ENCODE results near the gene RSRP1. TPM values are rescaled to one million over a fixed set of nuclear protein-coding genes. Genes with fewer than 3 reads are reported as not detected.
"Not testable (repeated sequence)": the region's sequence is repeated elsewhere in the genome, so short reads cannot be mapped to it uniquely, and the experiment has no call there.

RSRP1 gene
- 10 to 100 TPM; 23.5 to 27.7 TPM for total RNA-seq

GRCh38 chr1:25247024-25247828, at the start of gene RSRP1:
TSS of gene RSRP1 (minus strand) at chr1:25247454. CDS start at chr1:25246963, 491 bp downstream.
- Histone ChIP-seq H3K4me1 (peaks cover 6 to 24% of the 10 kb centered on the region in 2 donors), H3K27me3 (no peaks in the 10 kb centered on the region), H3K4me3 (peak within 1 kb of the TSS; percentile 82 to 95), H3K36me3 (peaks cover 39% of the 10 kb centered on the region), H3K27ac (peak within 1 kb of the TSS; percentile 99 to 100), H3K9me3 (no peaks in the 10 kb centered on the region)
- TF ChIP-seq, protein P1, sequence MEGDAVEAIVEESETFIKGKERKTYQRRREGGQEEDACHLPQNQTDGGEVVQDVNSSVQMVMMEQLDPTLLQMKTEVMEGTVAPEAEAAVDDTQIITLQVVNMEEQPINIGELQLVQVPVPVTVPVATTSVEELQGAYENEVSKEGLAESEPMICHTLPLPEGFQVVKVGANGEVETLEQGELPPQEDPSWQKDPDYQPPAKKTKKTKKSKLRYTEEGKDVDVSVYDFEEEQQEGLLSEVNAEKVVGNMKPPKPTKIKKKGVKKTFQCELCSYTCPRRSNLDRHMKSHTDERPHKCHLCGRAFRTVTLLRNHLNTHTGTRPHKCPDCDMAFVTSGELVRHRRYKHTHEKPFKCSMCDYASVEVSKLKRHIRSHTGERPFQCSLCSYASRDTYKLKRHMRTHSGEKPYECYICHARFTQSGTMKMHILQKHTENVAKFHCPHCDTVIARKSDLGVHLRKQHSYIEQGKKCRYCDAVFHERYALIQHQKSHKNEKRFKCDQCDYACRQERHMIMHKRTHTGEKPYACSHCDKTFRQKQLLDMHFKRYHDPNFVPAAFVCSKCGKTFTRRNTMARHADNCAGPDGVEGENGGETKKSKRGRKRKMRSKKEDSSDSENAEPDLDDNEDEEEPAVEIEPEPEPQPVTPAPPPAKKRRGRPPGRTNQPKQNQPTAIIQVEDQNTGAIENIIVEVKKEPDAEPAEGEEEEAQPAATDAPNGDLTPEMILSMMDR (IDR thresholded peaks at IDR 0.05), result no peak
- peak; percentile 100 for DNase-seq (ENCODE audit: low spot score)

DNA sequence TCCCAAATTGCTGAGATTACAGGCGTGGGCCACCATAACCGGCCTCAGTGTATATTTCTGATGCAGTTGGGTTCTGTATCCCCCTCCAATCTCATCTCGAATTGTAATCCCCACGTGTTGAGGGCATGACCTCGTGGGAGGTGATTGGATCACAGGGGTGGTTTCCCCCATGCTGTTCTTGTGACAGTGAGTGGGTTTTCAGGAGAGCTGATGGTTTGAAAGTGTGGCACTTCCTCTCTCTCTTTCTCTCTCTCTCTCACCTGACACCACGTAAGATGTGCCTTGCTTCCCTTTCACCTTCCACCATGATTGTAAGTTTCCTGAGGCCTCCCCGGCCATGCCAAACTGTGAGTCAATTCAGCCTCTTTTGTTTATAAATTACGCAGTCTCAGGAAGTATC, 49.2 kb upstream of the RSRP1 start:
- DNase-seq (ENCODE audit: low spot score); H3K9me3 ChIP-seq; H3K4me3 ChIP-seq; H3K4me1 ChIP-seq; H3K27ac ChIP-seq; H3K27me3 ChIP-seq; H3K36me3 ChIP-seq: not testable (repeated sequence)

DNA sequence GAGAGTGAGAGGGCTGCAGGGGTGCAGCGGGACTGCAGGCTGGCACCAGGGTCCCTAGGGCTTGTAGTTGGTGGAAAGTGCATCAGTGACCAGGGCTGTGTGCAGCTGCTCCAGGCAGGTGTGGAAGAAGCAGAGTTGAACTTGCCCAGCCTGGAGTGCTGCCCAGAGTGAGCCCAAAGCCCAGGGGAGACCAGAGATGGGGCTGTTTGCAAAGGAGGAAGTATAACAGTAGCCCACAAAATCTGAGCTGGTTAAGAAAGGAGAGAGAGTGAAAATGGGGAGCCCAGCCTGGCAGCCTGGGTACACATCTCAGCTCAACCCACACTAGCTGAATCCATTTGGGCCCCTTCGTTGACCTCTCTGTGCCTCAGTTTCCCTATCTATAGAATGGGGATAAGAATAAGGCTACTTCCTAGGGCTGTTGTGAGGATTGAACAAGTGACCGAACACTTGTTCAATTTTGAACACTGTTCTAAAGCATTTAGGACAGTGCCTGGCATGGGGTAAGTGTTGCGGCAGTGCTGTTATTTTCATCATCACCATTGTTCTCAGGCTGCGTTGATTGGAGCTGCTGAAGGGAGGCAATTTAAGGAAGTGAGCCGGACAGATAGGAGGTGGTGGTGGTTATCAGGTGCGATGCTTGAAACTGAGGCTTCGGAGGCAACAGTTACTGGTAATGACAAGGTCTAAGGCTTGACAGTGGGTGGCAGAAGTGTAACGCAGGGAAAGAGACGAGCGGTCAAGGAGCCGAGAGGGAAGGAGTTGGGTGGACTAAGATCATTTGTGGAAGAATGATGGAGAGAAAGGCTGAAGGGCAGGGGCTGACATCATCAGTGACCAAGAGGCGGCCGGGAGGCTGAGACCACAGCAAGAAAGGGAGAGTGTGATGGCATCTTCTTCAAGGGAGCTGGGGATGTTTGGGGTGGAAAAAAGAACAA, 47.9 kb upstream of the RSRP1 start:
- not testable (repeated sequence) for H3K4me3 ChIP-seq; DNase-seq (ENCODE audit: low spot score); H3K36me3 ChIP-seq; H3K9me3 ChIP-seq; H3K27me3 ChIP-seq; H3K4me1 ChIP-seq; H3K27ac ChIP-seq

DNA sequence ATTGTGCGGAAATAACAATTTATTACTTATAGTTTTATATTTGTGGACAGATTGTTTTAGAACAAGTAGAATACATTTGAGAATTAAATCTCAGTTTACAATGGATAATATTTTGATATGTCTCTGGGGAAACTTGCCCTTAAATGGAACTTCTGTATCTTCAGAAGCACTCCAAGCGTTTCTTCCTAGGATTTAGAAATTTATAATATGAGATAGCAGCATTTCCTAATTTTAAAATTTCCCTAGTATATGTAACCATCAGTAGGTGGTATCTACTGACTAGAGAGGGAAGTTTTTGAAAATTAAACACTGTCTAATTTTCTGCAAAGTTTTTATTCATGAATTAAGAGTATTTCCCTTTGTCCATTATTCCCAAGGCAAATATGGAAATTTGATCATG, 46.2 kb upstream of the RSRP1 start:
- H3K4me3 ChIP-seq; H3K27me3 ChIP-seq; H3K4me1 ChIP-seq; H3K27ac ChIP-seq; H3K9me3 ChIP-seq; H3K36me3 ChIP-seq; DNase-seq (ENCODE audit: low spot score): not testable (repeated sequence)

DNA sequence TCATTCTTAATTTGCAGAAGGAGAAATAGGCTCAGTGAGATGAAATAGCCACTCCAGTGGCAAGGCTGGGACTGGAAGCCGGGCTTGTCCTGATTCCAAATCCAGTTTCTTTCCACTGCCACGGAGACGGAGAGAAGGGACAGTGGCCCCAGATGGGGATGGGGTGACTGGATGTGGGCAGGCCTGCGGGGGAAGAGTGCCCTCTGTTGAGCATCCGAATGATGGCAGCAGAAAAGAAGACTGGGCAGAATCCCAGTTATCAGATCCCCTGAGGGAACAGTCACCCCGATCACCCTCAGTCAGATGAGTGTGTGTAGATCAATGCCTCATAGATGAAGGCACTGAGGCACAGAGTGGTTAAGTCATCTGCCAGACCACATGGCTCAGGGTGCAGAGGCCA, 42.8 kb upstream of the RSRP1 start:
- H3K27ac ChIP-seq; H3K9me3 ChIP-seq; H3K4me3 ChIP-seq; H3K36me3 ChIP-seq; H3K27me3 ChIP-seq; H3K4me1 ChIP-seq; DNase-seq (ENCODE audit: low spot score): not testable (repeated sequence)

DNA sequence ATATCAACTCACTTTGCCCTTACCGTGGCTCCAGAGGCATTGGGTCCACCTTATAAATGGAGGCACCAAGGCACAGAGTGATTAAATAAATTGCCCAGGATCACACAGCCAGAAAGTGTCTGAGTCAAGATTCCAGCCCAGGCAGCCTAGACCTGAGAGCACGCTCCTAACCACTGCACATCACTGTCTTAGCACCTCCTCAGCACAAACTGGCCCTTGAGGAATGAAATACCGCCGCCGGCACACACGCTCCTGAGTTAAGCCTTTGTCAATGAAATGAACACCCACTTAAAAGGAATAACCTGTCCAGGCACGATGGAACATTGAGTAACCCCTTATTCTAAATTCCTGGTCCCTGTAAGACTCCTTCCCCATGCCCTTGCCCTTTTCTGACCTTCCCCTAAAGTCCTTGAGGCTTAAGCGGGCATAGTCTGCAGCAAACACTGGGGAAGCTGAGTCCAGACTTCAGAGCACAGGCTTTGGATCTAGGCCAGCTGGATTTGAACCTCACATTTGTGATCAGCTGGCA, 41.4 kb upstream of the RSRP1 start:
- not testable (repeated sequence) for DNase-seq (ENCODE audit: low spot score); H3K36me3 ChIP-seq

DNA sequence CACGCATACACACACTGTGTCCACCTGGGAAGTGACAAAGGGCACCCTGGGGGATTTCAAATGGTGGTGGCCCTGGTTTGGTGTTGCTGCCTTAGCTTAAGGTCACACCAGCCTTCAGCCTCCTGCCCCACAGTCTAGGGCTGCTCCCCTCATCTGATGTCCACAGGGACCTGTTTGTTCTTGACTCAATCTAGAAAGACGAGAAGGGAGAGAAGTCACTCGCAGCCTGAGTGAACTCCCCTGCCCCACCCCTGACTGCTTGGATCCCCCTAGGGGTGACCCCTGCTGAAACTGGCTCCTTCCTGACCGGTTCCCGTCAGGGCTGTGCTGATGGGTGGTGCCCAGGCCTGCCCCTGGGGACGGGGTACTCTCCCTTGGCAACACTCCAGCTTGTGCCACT, 39.9 kb upstream of the RSRP1 start:
- H3K27ac ChIP-seq; DNase-seq (ENCODE audit: low spot score); H3K27me3 ChIP-seq; H3K36me3 ChIP-seq; H3K9me3 ChIP-seq; H3K4me1 ChIP-seq; H3K4me3 ChIP-seq: not testable (repeated sequence)

More for the DNA sequence above, 41.4 kb upstream of the RSRP1 start:
- not testable (repeated sequence) for H3K9me3 ChIP-seq, H3K27ac ChIP-seq, H3K4me3 ChIP-seq, H3K27me3 ChIP-seq, H3K4me1 ChIP-seq

GRCh38 chr1:25285862-25286261, 38.6 kb upstream of the RSRP1 start:
- not testable (repeated sequence) for H3K9me3 ChIP-seq; H3K4me1 ChIP-seq; DNase-seq (ENCODE audit: low spot score); H3K36me3 ChIP-seq; H3K27me3 ChIP-seq; H3K4me3 ChIP-seq; H3K27ac ChIP-seq

GRCh38 chr1:25279693-25280111, 32.4 kb upstream of the RSRP1 start:
- not testable (repeated sequence) for H3K4me3 ChIP-seq; H3K27ac ChIP-seq; H3K36me3 ChIP-seq; H3K4me1 ChIP-seq; H3K27me3 ChIP-seq; H3K9me3 ChIP-seq; DNase-seq (ENCODE audit: low spot score)

DNA sequence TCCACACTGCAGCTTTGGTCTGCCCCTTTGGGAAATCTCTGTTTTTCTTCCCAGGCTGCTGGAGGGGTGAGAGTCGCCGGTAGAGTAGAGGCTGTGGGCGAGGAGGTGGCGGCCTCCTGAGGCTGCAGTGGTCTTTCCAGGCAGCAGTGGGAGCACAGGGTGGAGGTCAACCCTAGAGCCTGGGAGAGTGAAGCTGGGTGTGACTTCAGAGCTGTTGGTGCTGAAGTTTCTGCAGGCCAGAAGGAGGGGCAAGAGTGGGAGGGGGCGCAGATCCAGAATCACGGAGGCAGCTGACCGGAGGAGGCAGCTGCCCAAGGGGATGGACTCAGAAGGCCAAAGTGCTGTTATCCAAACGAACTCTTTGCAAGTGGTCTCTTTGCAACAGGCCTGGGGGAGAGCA, 31.5 kb upstream of the RSRP1 start:
- not testable (repeated sequence) for H3K9me3 ChIP-seq; H3K27me3 ChIP-seq; H3K4me3 ChIP-seq; H3K4me1 ChIP-seq; H3K36me3 ChIP-seq; H3K27ac ChIP-seq; DNase-seq (ENCODE audit: low spot score)

DNA sequence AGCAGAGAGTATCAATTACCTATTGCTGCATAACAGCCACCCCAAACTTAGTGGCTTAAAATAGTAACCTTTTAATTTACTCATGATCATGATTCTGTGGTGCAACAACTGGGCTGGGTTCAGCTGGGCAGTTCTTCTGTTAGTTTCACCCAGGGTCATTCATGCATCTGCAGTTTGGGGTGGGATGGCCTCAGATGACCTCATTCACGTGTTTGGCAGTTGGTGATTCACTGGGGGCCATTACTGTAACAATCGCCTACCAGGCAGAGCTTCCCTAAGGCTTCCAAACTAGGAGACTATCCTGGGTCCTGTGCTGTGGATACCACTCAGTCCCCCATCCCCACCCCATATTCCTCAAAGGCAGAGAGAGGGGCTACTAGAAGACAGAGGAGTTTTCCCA, 31.1 kb upstream of the RSRP1 start:
- H3K4me1 ChIP-seq; H3K9me3 ChIP-seq; H3K27me3 ChIP-seq; DNase-seq (ENCODE audit: low spot score); H3K36me3 ChIP-seq; H3K4me3 ChIP-seq; H3K27ac ChIP-seq: not testable (repeated sequence)

DNA sequence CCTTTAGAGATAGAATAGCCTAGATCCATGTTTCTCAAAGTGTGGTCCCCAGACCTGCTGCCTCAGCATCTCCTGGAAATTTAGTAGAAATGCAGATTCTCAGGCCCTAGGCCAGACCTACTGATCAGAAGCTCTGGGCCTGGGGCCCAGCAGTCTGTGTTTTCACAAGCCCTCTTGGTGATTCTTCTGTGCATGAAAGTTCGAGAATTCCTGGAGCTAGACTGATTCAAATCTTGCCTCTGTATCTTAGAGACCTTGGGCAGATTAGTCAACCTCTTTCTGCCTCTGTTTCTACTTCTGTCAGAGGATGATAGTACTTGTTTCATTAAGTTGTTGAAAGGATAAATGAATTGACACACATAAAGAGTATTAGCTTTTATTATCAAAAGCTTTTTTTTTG, 30.0 kb upstream of the RSRP1 start:
- not testable (repeated sequence) for H3K4me3 ChIP-seq; H3K27me3 ChIP-seq; H3K27ac ChIP-seq; DNase-seq (ENCODE audit: low spot score); H3K9me3 ChIP-seq; H3K36me3 ChIP-seq; H3K4me1 ChIP-seq

GRCh38 chr1:25275648-25276047, 28.4 kb upstream of the RSRP1 start:
- not testable (repeated sequence) for H3K27ac ChIP-seq; H3K4me3 ChIP-seq; H3K36me3 ChIP-seq; H3K4me1 ChIP-seq; DNase-seq (ENCODE audit: low spot score); H3K27me3 ChIP-seq; H3K9me3 ChIP-seq
